ENCODE measurements around the gene PCDH1.
"Not testable (repeated sequence)": the region's sequence is repeated elsewhere in the genome, so short reads cannot be mapped to it uniquely, and the experiment has no call there.

Gene PCDH1

DNA sequence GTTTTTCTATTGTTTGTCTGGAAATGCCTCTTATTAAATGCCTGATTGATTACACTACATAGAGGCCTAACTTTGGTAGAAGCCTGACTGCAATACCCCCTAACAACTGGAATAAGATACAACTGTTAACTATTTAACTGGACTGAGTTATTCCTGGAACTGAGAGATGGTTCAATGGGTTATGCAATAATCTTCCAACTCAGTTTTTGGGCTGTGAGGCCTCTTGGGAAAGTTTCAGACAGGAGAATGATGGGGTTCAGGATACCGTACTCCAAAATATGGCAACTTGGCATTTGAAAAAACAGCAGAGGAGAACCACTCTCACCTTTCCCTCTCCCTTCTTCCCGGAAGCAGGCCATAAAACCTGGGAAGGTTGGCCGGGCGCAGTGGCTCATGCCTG is 19.2 kb upstream of the PCDH1 start:
- Histone ChIP-seq H3K4me1 (ENCODE audit: control insufficient read depth, insufficient read depth, low read length) (no peaks in the 10 kb centered on the region), H3K9me3 (replicated peaks; ENCODE audit: low read length) (no peaks in the 10 kb centered on the region), H3K4me2 (ENCODE audit: low read length) (no peak overlapping the region), H3K9ac (ENCODE audit: low read depth, low read length) (no peak overlapping the region), H3K27me3 (ENCODE audit: control insufficient read depth, insufficient read depth, low read length) (peaks cover 44% of the 10 kb centered on the region), H3K4me3 (ENCODE audit: low read length) (no peak overlapping the region), H3K36me3 (ENCODE audit: insufficient read depth, low read length) (no peaks in the 10 kb centered on the region)

DNA sequence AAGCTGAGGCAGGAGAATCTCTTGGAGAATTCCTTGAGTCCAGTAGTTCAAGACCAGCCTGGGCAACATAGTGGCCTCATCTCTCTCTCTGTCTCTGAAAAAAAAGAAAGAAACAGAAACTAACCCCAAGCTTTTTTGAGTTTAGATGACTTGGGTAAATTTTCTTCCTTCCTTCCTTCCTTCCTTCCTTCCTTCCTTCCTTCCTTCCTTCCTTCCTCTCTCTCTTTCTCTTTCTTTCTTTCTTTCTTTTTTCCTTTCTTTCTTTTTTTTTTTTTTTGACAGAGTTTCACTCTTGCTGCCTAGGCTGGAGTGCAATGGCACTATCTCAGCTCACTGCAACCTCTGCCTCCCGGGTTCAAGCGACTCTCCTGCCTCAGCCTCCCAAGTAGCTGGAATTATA is 12.2 kb upstream of the PCDH1 start:
- not testable (repeated sequence) for H3K4me2 ChIP-seq (ENCODE audit: low read length)

DNA sequence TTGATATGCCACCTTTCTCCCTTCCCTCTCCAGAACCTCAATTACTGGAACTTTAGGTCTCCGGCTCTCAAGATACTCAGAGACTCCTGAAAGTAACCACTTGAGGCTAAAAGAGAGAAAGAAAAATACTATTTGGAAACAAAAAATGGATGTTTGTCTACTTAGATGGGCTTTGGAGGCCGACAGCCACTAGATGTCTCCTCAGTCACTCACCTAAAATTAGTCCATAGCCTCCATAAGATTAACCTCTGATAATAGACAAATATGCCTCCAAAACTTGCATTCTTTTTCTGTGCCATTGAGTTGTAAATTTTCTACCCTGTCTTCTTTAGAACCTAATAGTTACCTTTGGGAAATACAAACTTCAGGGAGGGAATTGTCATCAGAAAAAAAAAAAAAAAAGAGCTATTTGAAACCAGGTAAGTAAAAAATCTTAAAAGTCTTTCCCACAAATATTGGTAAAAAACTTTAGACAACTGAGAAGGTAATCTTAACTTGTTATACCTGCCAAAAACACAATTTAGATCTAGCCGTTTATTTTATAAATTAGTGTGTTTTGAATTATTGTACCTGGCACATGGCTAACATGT is 11.2 kb upstream of the PCDH1 start:
- no peaks in the 10 kb centered on the region for H3K4me1 ChIP-seq (ENCODE audit: control insufficient read depth, insufficient read depth, low read length)
- H3K4me3 ChIP-seq (ENCODE audit: low read length), result no peak overlapping the region
- H3K4me2 ChIP-seq (ENCODE audit: low read length), result no peak overlapping the region
- peaks cover 39% of the 10 kb centered on the region for H3K27me3 ChIP-seq (ENCODE audit: control insufficient read depth, insufficient read depth, low read length)
- no peaks in the 10 kb centered on the region for H3K36me3 ChIP-seq (ENCODE audit: insufficient read depth, low read length)
- H3K9ac ChIP-seq (ENCODE audit: low read depth, low read length), result no peak overlapping the region
- no peaks in the 10 kb centered on the region for H3K9me3 ChIP-seq (replicated peaks; ENCODE audit: low read length)

More for the DNA sequence above, 12.2 kb upstream of the PCDH1 start:
- H3K4me1 ChIP-seq (ENCODE audit: control insufficient read depth, insufficient read depth, low read length); H3K36me3 ChIP-seq (ENCODE audit: insufficient read depth, low read length); H3K9ac ChIP-seq (ENCODE audit: low read depth, low read length); H3K4me3 ChIP-seq (ENCODE audit: low read length); H3K9me3 ChIP-seq (replicated peaks; ENCODE audit: low read length): not testable (repeated sequence)
- H3K27me3 ChIP-seq (ENCODE audit: control insufficient read depth, insufficient read depth, low read length), result peaks cover 37% of the 10 kb centered on the region

DNA sequence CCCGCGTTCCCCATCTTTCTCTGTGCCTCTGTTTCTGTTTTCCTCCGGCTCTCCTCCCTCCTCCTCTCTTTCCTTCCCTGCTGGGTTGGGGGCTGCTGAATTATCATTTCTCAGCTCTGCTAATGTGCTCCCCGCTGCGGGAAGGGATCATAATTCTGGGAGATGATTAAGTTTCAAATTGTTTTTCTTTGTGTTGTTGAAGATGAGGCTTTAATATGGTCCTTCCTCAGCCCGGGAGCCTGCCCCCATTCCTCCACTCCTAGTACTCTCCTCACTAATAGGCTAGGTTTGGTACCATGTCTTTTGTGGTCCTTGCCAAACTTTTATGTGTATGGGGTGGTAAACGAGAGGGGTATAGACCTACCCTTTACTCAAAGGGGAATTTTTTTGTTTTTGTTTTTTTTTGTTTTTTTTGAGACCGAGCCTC is 5.7 kb upstream of the PCDH1 start:
- H3K4me2 ChIP-seq (ENCODE audit: low read length), result no peak overlapping the region
- no peaks in the 10 kb centered on the region for H3K36me3 ChIP-seq (ENCODE audit: insufficient read depth, low read length)
- H3K9ac ChIP-seq (ENCODE audit: low read depth, low read length), result no peak overlapping the region
- no peaks in the 10 kb centered on the region for H3K9me3 ChIP-seq (replicated peaks; ENCODE audit: low read length)
- H3K27me3 ChIP-seq (ENCODE audit: control insufficient read depth, insufficient read depth, low read length), result peaks cover 69% of the 10 kb centered on the region
- H3K4me1 ChIP-seq (ENCODE audit: control insufficient read depth, insufficient read depth, low read length), result peaks cover 2% of the 10 kb centered on the region
- no peak overlapping the region for H3K4me3 ChIP-seq (ENCODE audit: low read length)

DNA sequence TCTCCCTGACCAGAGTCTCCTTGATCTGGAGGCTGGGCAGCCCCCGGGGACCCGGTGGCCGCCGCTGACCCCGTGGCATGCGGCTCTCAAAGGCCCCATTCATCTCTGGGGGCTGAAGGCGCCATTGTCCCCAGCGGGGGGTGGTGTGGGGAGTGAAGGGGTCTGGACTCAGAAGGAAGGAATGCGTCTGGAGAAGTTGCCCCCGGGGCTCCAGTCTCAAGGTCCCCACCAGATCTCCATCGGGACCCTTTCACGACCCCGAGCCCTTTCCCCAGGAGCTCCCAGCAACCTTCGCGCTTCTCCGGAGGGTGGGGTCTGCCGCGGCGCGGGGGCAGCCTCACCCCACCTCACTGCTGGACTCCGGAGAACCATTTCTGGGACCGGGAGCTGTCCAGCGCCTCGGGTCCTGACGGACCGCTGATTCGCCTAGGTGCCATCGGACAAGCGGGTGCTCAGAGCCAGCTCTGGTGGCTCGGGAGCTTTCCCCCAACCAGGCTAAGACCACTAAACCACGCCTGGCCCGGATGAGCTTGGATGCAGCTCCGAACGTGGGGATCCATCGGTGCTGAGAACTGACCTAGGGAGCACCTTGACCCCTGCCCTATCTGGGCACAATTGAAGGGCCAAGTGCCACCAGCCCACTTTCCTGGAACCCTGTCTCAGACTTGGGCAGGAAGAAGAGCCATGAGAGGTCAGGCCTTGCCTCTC is 5.1 kb upstream of the PCDH1 start:
- H3K9me3 ChIP-seq (replicated peaks; ENCODE audit: low read length), result no peaks in the 10 kb centered on the region
- peaks cover 67% of the 10 kb centered on the region for H3K27me3 ChIP-seq (ENCODE audit: control insufficient read depth, insufficient read depth, low read length)
- H3K36me3 ChIP-seq (ENCODE audit: insufficient read depth, low read length), result no peaks in the 10 kb centered on the region
- H3K4me2 ChIP-seq (ENCODE audit: low read length), result no peak overlapping the region
- H3K9ac ChIP-seq (ENCODE audit: low read depth, low read length), result no peak overlapping the region
- H3K4me3 ChIP-seq (ENCODE audit: low read length), result no peak overlapping the region
- H3K4me1 ChIP-seq (ENCODE audit: control insufficient read depth, insufficient read depth, low read length), result peaks cover 7% of the 10 kb centered on the region

DNA sequence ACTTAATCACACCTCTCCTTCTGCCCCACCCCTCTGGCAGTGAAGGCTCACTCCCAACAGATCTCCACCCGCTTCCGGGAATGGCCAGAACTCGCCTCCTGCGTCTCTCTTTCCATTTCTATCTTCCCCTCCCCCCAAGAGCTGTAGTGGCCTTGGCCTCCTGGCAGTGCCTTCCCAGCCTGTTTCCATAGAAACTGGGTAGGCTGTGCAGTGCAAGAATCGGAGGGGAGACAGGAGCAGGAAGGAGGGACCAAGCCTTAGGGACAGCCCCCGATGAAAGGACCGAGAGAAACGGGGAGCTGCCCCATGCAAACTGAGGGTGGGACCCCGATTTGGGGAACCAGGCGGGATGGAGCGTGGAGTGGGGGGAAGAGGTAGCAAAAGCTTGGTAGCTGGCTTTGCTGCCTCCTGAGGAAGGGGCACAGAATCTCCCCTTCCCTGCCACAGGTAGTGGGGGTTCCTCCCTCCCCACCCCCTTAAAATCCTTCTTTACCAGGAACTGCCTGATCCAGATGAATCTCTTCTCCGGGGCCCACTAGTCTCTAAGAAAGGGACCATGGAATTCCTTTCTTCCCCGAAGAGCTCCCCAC is 4.5 kb upstream of the PCDH1 start:
- H3K36me3 ChIP-seq (ENCODE audit: insufficient read depth, low read length), result no peaks in the 10 kb centered on the region
- H3K4me1 ChIP-seq (ENCODE audit: control insufficient read depth, insufficient read depth, low read length), result peaks cover 11% of the 10 kb centered on the region
- H3K9me3 ChIP-seq (replicated peaks; ENCODE audit: low read length), result no peaks in the 10 kb centered on the region
- H3K27me3 ChIP-seq (ENCODE audit: control insufficient read depth, insufficient read depth, low read length), result peaks cover 70% of the 10 kb centered on the region
- H3K9ac ChIP-seq (ENCODE audit: low read depth, low read length), result no peak overlapping the region
- no peak overlapping the region for H3K4me2 ChIP-seq (ENCODE audit: low read length)
- H3K4me3 ChIP-seq (ENCODE audit: low read length), result no peak overlapping the region

DNA sequence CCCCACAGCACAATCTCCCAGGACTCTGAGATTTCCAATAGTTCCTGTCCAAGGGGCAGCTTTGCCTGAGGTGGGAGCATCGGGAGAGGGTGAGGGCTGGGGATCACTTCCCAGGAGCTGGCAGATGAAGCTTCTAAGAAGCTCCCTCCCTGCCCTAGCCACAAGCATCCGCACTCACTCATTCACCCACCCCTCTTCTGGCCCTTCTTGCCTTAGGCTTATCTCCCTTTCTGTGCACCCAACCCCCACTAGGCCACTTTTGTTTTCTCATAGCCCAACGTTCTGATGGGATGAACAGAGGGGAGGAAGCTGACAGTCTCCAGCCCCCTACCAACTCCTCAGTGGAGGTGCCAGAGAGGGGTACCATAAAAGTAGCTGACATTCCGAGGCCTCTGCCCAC is 3.7 kb upstream of the PCDH1 start:
- H3K4me3 ChIP-seq (ENCODE audit: low read length), result no peak overlapping the region
- no peak overlapping the region for H3K9ac ChIP-seq (ENCODE audit: low read depth, low read length)
- H3K9me3 ChIP-seq (replicated peaks; ENCODE audit: low read length), result no peaks in the 10 kb centered on the region
- no peaks in the 10 kb centered on the region for H3K36me3 ChIP-seq (ENCODE audit: insufficient read depth, low read length)
- no peak overlapping the region for H3K4me2 ChIP-seq (ENCODE audit: low read length)
- peaks cover 16% of the 10 kb centered on the region for H3K4me1 ChIP-seq (ENCODE audit: control insufficient read depth, insufficient read depth, low read length)
- peaks cover 78% of the 10 kb centered on the region for H3K27me3 ChIP-seq (ENCODE audit: control insufficient read depth, insufficient read depth, low read length)

DNA sequence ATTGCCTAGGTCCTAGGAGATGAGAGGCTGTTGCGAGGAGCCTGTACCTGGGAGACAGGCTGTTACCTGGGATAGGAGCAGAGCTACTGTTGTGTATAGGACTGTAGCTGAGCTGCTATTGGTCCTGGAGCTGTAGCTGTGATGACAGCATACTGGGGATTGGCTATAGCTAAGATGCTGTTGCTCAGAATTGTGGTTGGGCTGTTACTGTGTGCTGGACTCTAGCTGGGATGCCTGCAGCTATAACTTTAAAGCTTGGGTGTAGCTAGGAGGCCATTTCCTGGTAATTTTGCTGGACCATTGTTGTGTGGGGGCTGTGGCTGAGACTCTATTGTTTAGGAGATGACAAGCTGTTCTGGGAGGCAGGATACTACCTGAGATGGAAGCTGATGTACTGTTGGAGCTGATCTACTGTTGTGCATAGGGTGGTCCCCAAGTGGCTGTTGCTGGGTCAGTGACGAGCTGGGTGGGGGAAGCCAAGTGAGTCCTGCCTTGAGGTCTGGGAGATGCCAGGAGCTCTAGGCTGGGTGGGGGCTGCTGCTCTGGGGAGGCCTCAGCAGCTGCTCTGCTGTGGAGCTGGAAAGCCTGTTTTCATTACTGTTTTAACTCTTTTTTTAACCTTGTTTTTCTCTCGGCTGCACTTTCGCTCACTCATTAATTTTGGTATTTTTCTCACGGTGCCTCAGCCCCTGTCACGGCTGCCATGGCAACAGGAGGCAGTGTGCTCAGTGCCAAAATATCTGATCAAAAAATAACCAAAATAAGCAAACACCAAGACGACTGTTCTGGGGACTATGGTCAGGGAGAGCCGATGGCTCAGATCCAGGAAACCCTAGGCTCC is 3.0 kb upstream of the PCDH1 start:
- no peak overlapping the region for H3K4me3 ChIP-seq (ENCODE audit: low read length)
- H3K4me1 ChIP-seq (ENCODE audit: control insufficient read depth, insufficient read depth, low read length), result peaks cover 16% of the 10 kb centered on the region
- no peaks in the 10 kb centered on the region for H3K36me3 ChIP-seq (ENCODE audit: insufficient read depth, low read length)
- H3K9me3 ChIP-seq (replicated peaks; ENCODE audit: low read length), result no peaks in the 10 kb centered on the region
- H3K4me2 ChIP-seq (ENCODE audit: low read length), result no peak overlapping the region
- no peak overlapping the region for H3K9ac ChIP-seq (ENCODE audit: low read depth, low read length)
- H3K27me3 ChIP-seq (ENCODE audit: control insufficient read depth, insufficient read depth, low read length), result peaks cover 82% of the 10 kb centered on the region

DNA sequence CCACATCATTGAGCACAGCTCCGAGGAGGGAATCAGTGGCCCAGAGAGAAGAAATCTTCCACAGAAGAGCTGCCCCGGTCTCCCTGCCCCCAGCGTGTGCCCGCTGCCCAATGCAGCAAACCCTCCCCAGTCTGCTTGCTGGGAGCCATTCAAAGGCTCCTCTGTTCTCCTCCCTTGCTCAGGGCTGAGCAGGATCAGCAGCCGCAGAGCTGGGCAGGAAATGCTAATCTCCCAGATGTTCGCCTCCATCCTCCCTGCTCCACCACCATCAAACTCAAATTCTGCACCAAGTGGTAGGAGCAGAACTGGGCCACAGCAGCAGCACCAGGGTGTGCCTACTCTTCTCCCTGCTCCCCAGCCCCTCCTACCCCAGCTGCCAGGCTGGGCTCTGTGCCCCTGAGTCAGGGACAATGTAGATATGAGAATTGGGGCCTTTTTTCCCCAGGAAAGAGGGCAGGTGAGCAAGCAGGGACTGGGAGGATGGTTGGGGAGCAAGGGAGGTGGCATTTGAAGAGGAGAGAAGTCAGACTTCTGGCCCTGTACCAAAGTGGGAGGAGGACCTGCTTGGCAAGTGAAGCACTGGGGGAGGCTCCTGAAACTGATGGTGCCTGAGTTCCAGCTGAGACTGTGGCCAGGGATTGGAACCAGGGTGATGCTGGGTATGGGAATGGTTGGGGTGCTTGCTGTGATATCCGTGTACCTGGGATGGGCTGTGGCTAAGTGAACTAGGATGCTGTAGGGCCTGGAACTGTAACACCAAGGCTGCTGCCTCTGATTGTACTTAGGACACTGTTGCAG is 1.9 kb upstream of the PCDH1 start:
- H3K9me3 ChIP-seq (replicated peaks; ENCODE audit: low read length), result no peaks in the 10 kb centered on the region
- H3K4me1 ChIP-seq (ENCODE audit: control insufficient read depth, insufficient read depth, low read length), result peaks cover 16% of the 10 kb centered on the region
- peaks cover 86% of the 10 kb centered on the region for H3K27me3 ChIP-seq (ENCODE audit: control insufficient read depth, insufficient read depth, low read length)

DNA sequence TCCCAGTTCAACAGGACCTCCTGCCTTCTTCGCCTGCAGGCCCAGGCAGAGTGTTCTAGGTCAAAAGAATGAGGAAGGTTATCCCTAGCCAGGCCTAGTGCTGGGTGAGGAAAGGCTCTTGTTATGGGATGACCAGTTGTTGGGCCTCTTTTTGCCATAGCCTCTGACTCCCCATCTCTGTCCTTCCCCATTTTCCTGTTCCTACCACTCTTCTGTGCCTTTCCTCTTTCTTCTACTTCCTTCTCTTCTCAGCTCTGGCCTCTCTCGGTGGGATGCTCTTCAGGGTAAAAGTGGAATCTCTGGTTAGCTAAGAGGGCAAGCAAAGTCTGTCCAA is 1.2 kb upstream of the PCDH1 start:
- Histone ChIP-seq H3K4me3 (ENCODE audit: low read length) (no peak overlapping the region), H3K9me3 (replicated peaks; ENCODE audit: low read length) (no peaks in the 10 kb centered on the region), H3K4me1 (ENCODE audit: control insufficient read depth, insufficient read depth, low read length) (peaks cover 16% of the 10 kb centered on the region), H3K27me3 (ENCODE audit: control insufficient read depth, insufficient read depth, low read length) (peaks cover 86% of the 10 kb centered on the region), H3K4me2 (ENCODE audit: low read length) (no peak overlapping the region), H3K9ac (ENCODE audit: low read depth, low read length) (no peak overlapping the region), H3K36me3 (ENCODE audit: insufficient read depth, low read length) (no peaks in the 10 kb centered on the region)

More for the DNA sequence above, 1.9 kb upstream of the PCDH1 start:
- Histone ChIP-seq H3K36me3 (ENCODE audit: insufficient read depth, low read length) (no peaks in the 10 kb centered on the region), H3K4me2 (ENCODE audit: low read length) (no peak overlapping the region), H3K4me3 (ENCODE audit: low read length) (no peak overlapping the region), H3K9ac (ENCODE audit: low read depth, low read length) (no peak overlapping the region)

Measured in skeletal muscle satellite cell (primary cell).